ENCODE results near the gene FMN1.

The FMN1 gene

GRCh38 chr15:33005582-33005981 is 188.9 kb downstream of the FMN1 start:
- DNase-seq, result no peak

GRCh38 chr15:33001926-33002325 is 192.6 kb downstream of the FMN1 start:
- DNase-seq, result no peak

GRCh38 chr15:32998979-32999672 is 195.4 kb downstream of the FMN1 start:
- DNase-seq, result no peak

GRCh38 chr15:32998182-32998581 is 196.3 kb downstream of the FMN1 start:
- DNase-seq, result no peak

GRCh38 chr15:32994810-32995424 is 199.6 kb downstream of the FMN1 start:
- no peak for DNase-seq

- DNase-seq, result no peak
Measured at GRCh38 chr15:32993285-32993684, 201.2 kb downstream of the FMN1 start.

- DNase-seq, result no peak
Measured at GRCh38 chr15:32991619-32992111, 202.8 kb downstream of the FMN1 start.

- DNase-seq, result no peak
Measured at GRCh38 chr15:32990071-32990470, 204.4 kb downstream of the FMN1 start.

GRCh38 chr15:32987067-32987466 is 207.4 kb downstream of the FMN1 start:
- DNase-seq, result no peak

GRCh38 chr15:32986147-32986546 is 208.4 kb downstream of the FMN1 start:
- DNase-seq, result no peak

- no peak for DNase-seq
Measured at GRCh38 chr15:32983679-32984078, 210.8 kb downstream of the FMN1 start.

GRCh38 chr15:32982001-32982400 is 212.5 kb downstream of the FMN1 start:
- DNase-seq, result no peak

GRCh38 chr15:32981536-32981935 is 213.0 kb downstream of the FMN1 start:
- no peak for DNase-seq

GRCh38 chr15:32979710-32980109 is 214.8 kb downstream of the FMN1 start:
- DNase-seq, result no peak

- DNase-seq, result no peak
Measured at GRCh38 chr15:32977506-32977905, 217.0 kb downstream of the FMN1 start.

GRCh38 chr15:32974691-32975090 is 219.8 kb downstream of the FMN1 start:
- no peak for DNase-seq

- DNase-seq, result no peak
Measured at GRCh38 chr15:32972686-32973085, 221.8 kb downstream of the FMN1 start.

- DNase-seq, result no peak
Measured at GRCh38 chr15:32970847-32971246, 223.7 kb downstream of the FMN1 start.

- no peak for DNase-seq
Measured at GRCh38 chr15:32967521-32967920, 227.0 kb downstream of the FMN1 start.

- DNase-seq, result no peak
Measured at GRCh38 chr15:32966512-32966911, 228.0 kb downstream of the FMN1 start.

- DNase-seq, result no peak
Measured at GRCh38 chr15:32965897-32966296, 228.6 kb downstream of the FMN1 start.

- no peak for DNase-seq
Measured at GRCh38 chr15:32959077-32959476, 235.4 kb downstream of the FMN1 start.

- no peak for DNase-seq
Measured at GRCh38 chr15:32957219-32957618, 237.3 kb downstream of the FMN1 start.

- no peak for DNase-seq
Measured at GRCh38 chr15:32956711-32957110, 237.8 kb downstream of the FMN1 start.

GRCh38 chr15:32956006-32956405 is 238.5 kb downstream of the FMN1 start:
- DNase-seq, result no peak
